Renal cortical epithelial cell (primary cell): ENCODE data around the gene MARF1. TPM values are rescaled to one million over a fixed set of nuclear protein-coding genes. Genes with fewer than 3 reads are reported as not detected.
"Not testable (repeated sequence)": the region's sequence is repeated elsewhere in the genome, so short reads cannot be mapped to it uniquely, and the experiment has no call there.

Experiments
- DNase-seq: peaks from one replicate; pipeline ENCODE4 v3.0.0-alpha.2; 2011; ENCODE audit warnings: low read depth
- total RNA-seq: library from RNA; depleted of rRNA; stranded (reverse); fragments of >200 nt; gene quantifications from 2 replicates; pipeline ENCODE4 v1.2.3, GENCODE V29; 2014

The MARF1 gene
- total RNA-seq, 1 donor from 2014 or later = 32.3 TPM

DNA sequence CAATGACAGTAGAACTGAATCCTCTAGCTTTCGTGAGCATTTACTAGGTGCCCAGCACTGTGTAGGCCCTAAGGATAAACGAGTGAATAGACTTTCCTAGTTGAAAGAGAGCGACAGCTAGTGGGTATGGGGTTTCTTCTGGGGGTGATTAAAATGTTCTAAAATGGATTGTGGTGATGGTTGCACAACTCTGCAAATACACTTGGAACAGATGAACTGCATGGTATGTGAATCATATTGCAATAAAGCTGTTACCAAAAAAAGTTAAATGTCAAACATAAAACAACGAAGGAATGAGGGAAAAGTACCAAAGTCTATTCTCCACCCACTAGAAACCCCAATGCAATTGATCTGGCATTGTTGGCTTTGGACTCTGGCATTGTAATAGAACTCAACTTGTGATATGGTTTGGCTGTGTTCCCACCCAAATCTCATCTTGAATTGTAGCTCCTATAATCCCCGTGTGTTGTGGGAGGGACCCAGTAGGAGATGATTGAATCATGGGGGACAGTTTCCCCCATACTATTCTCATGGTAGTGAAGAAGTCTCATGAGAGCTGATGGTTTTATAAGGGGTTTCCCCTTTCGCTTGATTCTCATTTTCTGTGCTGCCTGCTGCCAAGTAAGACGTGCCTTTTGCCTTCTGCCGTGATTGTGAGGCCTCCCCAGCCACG is 70.5 kb downstream of the MARF1 start:
- DNase-seq = peak; percentile 41

- DNase-seq = no peak
Measured at GRCh38 chr16:15571557-15571956, 71.4 kb downstream of the MARF1 start.

DNA sequence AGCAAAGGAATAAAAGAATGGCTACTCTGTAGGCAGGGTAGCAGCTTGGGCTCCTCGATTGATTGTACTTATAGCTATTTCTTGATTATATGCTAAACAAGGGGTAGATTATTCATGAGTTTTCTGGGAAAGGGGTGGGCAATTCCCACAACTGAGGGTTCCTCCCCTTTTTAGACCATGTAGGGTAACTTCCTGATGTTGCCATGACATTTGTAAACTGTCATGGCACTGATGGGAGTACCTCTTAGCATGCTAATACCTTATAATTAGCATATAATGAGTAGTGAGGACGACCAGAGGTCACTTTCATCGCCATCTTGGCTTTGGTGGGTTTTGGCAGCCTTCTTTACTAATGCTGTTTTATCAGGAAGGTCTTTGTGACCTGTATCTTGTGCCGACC is 72.3 kb downstream of the MARF1 start:
- DNase-seq = not testable (repeated sequence)

GRCh38 chr16:15567823-15568222 is 75.1 kb downstream of the MARF1 start:
- DNase-seq = no peak

DNA sequence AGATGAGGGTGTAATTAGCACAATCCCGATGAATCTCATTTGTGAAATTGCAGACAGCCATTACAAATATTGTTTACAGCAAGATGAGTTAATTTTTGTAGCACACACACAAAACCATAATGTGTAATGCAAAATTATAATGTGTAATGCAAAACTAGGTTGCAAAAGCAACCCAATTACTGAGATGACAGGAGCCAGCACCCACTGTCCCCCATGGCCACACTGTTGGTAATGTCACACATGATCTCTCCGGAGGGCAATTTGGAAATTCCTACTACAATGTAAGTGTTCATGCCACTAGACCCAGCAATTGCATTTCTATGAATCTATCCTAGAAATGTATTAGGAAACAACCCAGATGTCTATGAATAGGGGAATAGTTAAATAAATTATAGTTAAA is 76.9 kb downstream of the MARF1 start:
- no peak for DNase-seq

GRCh38 chr16:15564604-15565339 is 78.2 kb downstream of the MARF1 start:
- no peak for DNase-seq

GRCh38 chr16:15559176-15559575 is 83.8 kb downstream of the MARF1 start:
- DNase-seq = no peak

- no peak for DNase-seq
Measured at GRCh38 chr16:15557258-15557657, 85.7 kb downstream of the MARF1 start.

DNA sequence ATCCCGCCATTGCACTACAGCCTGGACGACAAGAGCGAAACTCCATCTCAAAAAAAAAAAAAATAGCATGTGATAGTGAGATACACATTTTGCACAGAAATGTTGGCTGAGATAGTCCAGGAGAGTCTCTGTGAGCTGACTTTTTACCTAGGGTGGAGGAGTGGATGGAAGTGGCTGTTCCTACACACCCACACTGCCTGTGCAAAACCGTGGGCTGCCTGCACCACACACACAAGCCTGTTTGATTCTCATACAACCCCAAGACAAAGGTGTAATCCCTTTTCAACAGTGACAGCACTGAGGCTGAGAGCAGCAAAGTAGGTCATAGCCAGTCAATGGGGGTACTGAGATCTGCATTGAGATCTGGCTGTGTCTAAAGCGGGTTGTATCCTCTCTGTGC is 86.8 kb downstream of the MARF1 start:
- DNase-seq = no peak

GRCh38 chr16:15553313-15554088 is 89.5 kb downstream of the MARF1 start:
- no peak for DNase-seq

DNA sequence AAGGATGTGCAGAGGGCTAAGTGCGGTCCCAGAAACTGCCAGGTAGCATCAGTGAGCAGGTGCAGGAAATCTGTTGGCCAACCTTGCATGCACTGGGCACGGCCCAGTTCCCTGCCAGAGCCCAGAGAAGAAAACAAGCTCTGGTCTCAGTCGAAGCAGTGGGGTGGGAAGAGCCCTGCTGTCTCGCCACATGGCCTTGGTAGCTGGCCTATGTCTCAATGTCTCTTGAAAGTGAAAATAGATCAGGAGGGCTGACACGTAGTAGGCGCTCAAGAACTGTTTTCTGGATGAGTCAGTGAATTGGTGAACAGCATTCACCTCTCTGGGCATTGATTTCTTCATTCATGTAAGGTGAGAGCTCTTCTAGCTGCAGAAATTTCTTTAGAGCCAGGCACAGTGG is 90.4 kb downstream of the MARF1 start:
- DNase-seq = no peak

DNA sequence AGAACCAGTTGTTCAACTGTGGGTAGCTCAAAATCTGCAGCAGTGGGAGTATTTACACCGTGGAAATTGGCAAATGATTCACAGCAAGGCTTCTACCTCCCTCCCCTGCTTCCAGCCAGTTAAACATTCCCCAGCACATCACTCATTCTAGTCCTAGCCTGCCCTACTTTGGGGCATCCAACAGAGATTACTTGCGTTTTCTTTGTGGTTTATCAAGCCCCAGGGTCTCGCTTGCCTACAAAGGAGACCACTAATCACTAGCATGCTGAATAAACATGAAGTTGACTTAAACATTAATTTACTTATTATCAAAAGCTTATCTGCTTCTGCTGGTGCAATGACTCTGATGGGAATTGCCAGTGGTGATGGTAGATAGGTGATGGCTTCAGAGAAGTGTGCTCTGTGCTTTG is 94.5 kb downstream of the MARF1 start:
- DNase-seq = peak; percentile 54

- DNase-seq = no peak
Measured at GRCh38 chr16:15547768-15548096, 95.2 kb downstream of the MARF1 start.

GRCh38 chr16:15547072-15547767 is 95.7 kb downstream of the MARF1 start:
- peak; percentile 69 for DNase-seq

- no peak for DNase-seq
Measured at GRCh38 chr16:15545544-15545943, 97.4 kb downstream of the MARF1 start.

- DNase-seq = no peak
Measured at GRCh38 chr16:15544405-15544804, 98.5 kb downstream of the MARF1 start.

Other genes with a start within 250 kb of the MARF1 start
- gene MPV17L, start 247.4 kb downstream of the MARF1 start, total RNA-seq = 0.50 and 4.2 TPM in 2 replicates
- 1.7 and 12.6 TPM in 2 replicates for gene BMERB1, start 208.6 kb downstream of the MARF1 start, total RNA-seq
- gene NDE1, start 7.1 kb upstream of the MARF1 start, total RNA-seq = 17.3 and 23.4 TPM in 2 replicates
- gene MYH11, start 213.9 kb upstream of the MARF1 start, total RNA-seq = 0.05 TPM in 1 of 2 replicates, not detected in the other
- 42.1 and 60.3 TPM in 2 replicates for gene CEP20, start 245.4 kb upstream of the MARF1 start, total RNA-seq